HCT116 (cell line): ENCODE data around the gene USH1G. TPM values are rescaled to one million over a fixed set of nuclear protein-coding genes. Genes with fewer than 3 reads are reported as not detected.

Experiments
- ATAC-seq: fragments of 200-7000 bp; cut with Tn5 transposase; 2 replicates; pipeline ENCODE4 v1.9.1; 2020; ENCODE audit warnings: mild to moderate bottlenecking, moderate library complexity
- BruUV-seq: library from RNA; stranded (reverse); fragments of 400-500 nt; replicated peaks from 2 replicates; lab custom pipeline; 2021; lab: Mats Ljungman, UMichigan
- CTCF ChIA-PET: fragments of 300-600 bp; sonication (Branson Sonifier 250); formaldehyde crosslinking; loops from one replicate; lab custom pipeline; 2021; ENCODE audit warnings: antibody characterized with exemption; lab: Charles Lee
- POLR2A ChIA-PET: fragments of 300-600, 350-600 bp; sonication (Branson Sonifier 250); formaldehyde crosslinking; loops from one replicate; lab custom pipeline; 2021; ENCODE audit warnings: antibody characterized with exemption; lab: Charles Lee
- RAD21 ChIA-PET, 2 experiments: fragments of 300-600 bp; sonication (Branson Sonifier 250); formaldehyde crosslinking; loops; one replicate each; lab custom pipeline; 2023; ENCODE audit warnings: low total read pairs in 2 of 2; ENCODE audit not compliant: uncharacterized antibody in 2 of 2, unreplicated experiment in 2 of 2, low non-redundant PET in 1 of 2; lab: Charles Lee
- DNase-seq: peaks from one replicate; pipeline ENCODE4 v3.0.0-alpha.2; 2010; ENCODE audit warnings: low read depth, low spot score
- H2AFZ ChIP-seq: fragments of 200-600 bp; shearing (Covaris generic), sonication (generic); 2 replicates; pipeline ENCODE4 v1.6.1; 2017; ENCODE audit warnings: low read depth, mixed run types, mixed read lengths, antibody characterized with exemption, low read length; ENCODE audit not compliant: poor library complexity, severe bottlenecking
- H3K27ac ChIP-seq: 2 replicates; pipeline ENCODE4 v1.5.1; 2012; ENCODE audit warnings: low read depth, low read length
- H3K27me3 ChIP-seq: fragments of 200-600 bp; sonication (generic); 2 replicates; pipeline ENCODE4 v1.6.1; 2016; ENCODE audit warnings: mixed run types, low read length, mixed read lengths; ENCODE audit not compliant: insufficient read depth
- H3K36me3 ChIP-seq, 2 experiments: fragments of 200-500 bp in 1 of 2; fragments of 200-600 bp in 1 of 2; sonication (Bioruptor generic) in 1 of 2; sonication (generic) in 1 of 2; 2 replicates each; pipeline versions ENCODE4 v1.5.1 to v1.6.1; 2014 to 2016; ENCODE audit warnings: low read length in 2 of 2, inconsistent platforms in 1 of 2, mixed read lengths in 1 of 2, mixed run types in 1 of 2; ENCODE audit not compliant: insufficient read depth in 2 of 2, control insufficient read depth in 1 of 2
- H3K4me1 ChIP-seq, 2 experiments: fragments of 200-600 bp in 1 of 2; sonication (generic) in 1 of 2; 2 replicates each; pipeline versions ENCODE4 v1.5.1 to v1.6.1; 2012 to 2017; ENCODE audit warnings: low read length in 2 of 2, inconsistent platforms in 1 of 2, mild to moderate bottlenecking in 1 of 2, mixed read lengths in 1 of 2, mixed run types in 1 of 2, moderate library complexity in 1 of 2; ENCODE audit not compliant: insufficient read depth in 2 of 2, control insufficient read depth in 1 of 2
- H3K4me2 ChIP-seq: fragments of 200-600 bp; sonication (generic); 2 replicates; pipeline ENCODE4 v1.6.1; 2017; ENCODE audit warnings: mixed run types, low read length, mixed read lengths
- H3K4me3 ChIP-seq, 2 experiments: fragments of 200-600 bp in 1 of 2; sonication (generic) in 1 of 2; replicated peaks in 1 of 2; 2 replicates each; pipeline ENCODE4 v1.5.1; 2011 to 2016; ENCODE audit warnings: low read length in 2 of 2, control low read depth in 1 of 2, low read depth in 1 of 2, mild to moderate bottlenecking in 1 of 2, mixed read lengths in 1 of 2, mixed run types in 1 of 2
- H3K79me2 ChIP-seq: fragments of 200-600 bp; sonication (generic); 2 replicates; pipeline ENCODE4 v1.6.1; 2017; ENCODE audit warnings: mild to moderate bottlenecking, mixed run types, low read length, moderate library complexity, mixed read lengths; ENCODE audit not compliant: insufficient read depth
- H3K9ac ChIP-seq: fragments of 200-600 bp; sonication (generic); 2 replicates; pipeline ENCODE4 v1.6.1; 2016; ENCODE audit warnings: low read length, mixed read lengths
- H3K9me2 ChIP-seq: fragments of 200-600 bp; sonication (generic), shearing (Covaris generic); 2 replicates; pipeline ENCODE4 v1.6.1; 2017; ENCODE audit warnings: mixed run types, mild to moderate bottlenecking, moderate library complexity; ENCODE audit not compliant: insufficient read depth
- H3K9me3 ChIP-seq, 2 experiments: fragments of 200-500 bp in 1 of 2; fragments of 200-600 bp in 1 of 2; sonication (Bioruptor generic) in 1 of 2; sonication (generic) in 1 of 2; 2 replicates each; pipeline ENCODE4 v1.6.1; 2014 to 2017; ENCODE audit warnings: low read length in 2 of 2, mixed read lengths in 2 of 2, inconsistent platforms in 1 of 2, low read depth in 1 of 2, mild to moderate bottlenecking in 1 of 2, mixed run types in 1 of 2, moderate library complexity in 1 of 2; ENCODE audit not compliant: control insufficient read depth in 1 of 2, insufficient read depth in 1 of 2
- H4K20me1 ChIP-seq: fragments of 200-600 bp; sonication (generic), shearing (Covaris generic); 2 replicates; pipeline ENCODE4 v1.6.1; 2017; ENCODE audit warnings: mixed run types, mild to moderate bottlenecking, moderate library complexity; ENCODE audit not compliant: insufficient read depth
- ATF3 ChIP-seq: IDR thresholded peaks from 2 replicates; pipeline ENCODE4 v1.6.1; 2012
- CEBPB ChIP-seq: IDR thresholded peaks from 2 replicates; pipeline ENCODE4 v1.6.1; 2012; ENCODE audit warnings: low read depth
- MAX ChIP-seq: IDR thresholded peaks from 2 replicates; pipeline ENCODE4 v1.6.1; 2012
- POLR2AphosphoS5 ChIP-seq: IDR thresholded peaks from 2 replicates; pipeline ENCODE4 v1.6.1; 2011; ENCODE audit warnings: mild to moderate bottlenecking, low read depth, low read length, moderate library complexity
- TCF7L2 ChIP-seq: IDR thresholded peaks from 2 replicates; pipeline ENCODE4 v1.7.0; 2011; ENCODE audit warnings: borderline replicate concordance, inconsistent platforms; ENCODE audit not compliant: insufficient read depth, insufficient read length; ENCODE audit errors: extremely low read depth
- YY1 ChIP-seq: IDR thresholded peaks from 2 replicates; pipeline ENCODE4 v1.6.1; 2011; ENCODE audit warnings: low read length, low read depth, moderate library complexity, mild to moderate bottlenecking; ENCODE audit not compliant: insufficient replicate concordance; ENCODE audit errors: extremely low read depth
- intact Hi-C: fragments of 100-400 bp; cut with micrococcal nuclease; formaldehyde crosslinking; loops from 2 replicates; pipeline ENCODE4 v1.10.0; 2022
- total RNA-seq: library from RNA; stranded (reverse); gene quantifications from one replicate; pipeline ENCODE4 v1.2.1, GENCODE V29; 2021; ENCODE audit not compliant: unreplicated experiment

Gene USH1G
- total RNA-seq, 1 experiment from 2014 or later: 3.1 TPM

GRCh38 chr17:74893936-74894671 is 29.0 kb downstream of the USH1G start:
- Histone ChIP-seq H3K9me3 (no peaks in the 10 kb centered on the region), H4K20me1 (no peaks in the 10 kb centered on the region), H3K4me3 (no peak overlapping the region), H3K9ac (no peak overlapping the region), H3K4me1 (no peaks in the 10 kb centered on the region), H3K27me3 (peaks cover 6% of the 10 kb centered on the region; the same call in 1 of the 2 replicates), H3K27ac (no peak overlapping the region), H3K79me2 (no peaks in the 10 kb centered on the region), H3K9me2 (no peaks in the 10 kb centered on the region), H3K36me3 (no peaks in the 10 kb centered on the region), H3K4me2 (no peak overlapping the region), H2AFZ (no peak overlapping the region)
- BruUV-seq: no TSS peak
- RAD21 ChIA-PET: no interaction called here
- ATAC-seq: no peak
- CTCF ChIA-PET: interaction anchor here (1.5 kb wide), 1 partner anchor 21 kb away, joined by 3 read pairs; the partner anchor contains the start of gene FDXR
- POLR2A ChIA-PET: interaction anchor here (1.0 to 2.2 kb wide), 3 partner anchors 12 to 21 kb away, joined by 3 to 10 read pairs (median 7); partner anchors contain the start of gene FDXR
- intact Hi-C loops: no loop called here
- no peak for DNase-seq
- TF ChIP-seq POLR2AphosphoS5 (no peak), YY1 (no peak)

DNA sequence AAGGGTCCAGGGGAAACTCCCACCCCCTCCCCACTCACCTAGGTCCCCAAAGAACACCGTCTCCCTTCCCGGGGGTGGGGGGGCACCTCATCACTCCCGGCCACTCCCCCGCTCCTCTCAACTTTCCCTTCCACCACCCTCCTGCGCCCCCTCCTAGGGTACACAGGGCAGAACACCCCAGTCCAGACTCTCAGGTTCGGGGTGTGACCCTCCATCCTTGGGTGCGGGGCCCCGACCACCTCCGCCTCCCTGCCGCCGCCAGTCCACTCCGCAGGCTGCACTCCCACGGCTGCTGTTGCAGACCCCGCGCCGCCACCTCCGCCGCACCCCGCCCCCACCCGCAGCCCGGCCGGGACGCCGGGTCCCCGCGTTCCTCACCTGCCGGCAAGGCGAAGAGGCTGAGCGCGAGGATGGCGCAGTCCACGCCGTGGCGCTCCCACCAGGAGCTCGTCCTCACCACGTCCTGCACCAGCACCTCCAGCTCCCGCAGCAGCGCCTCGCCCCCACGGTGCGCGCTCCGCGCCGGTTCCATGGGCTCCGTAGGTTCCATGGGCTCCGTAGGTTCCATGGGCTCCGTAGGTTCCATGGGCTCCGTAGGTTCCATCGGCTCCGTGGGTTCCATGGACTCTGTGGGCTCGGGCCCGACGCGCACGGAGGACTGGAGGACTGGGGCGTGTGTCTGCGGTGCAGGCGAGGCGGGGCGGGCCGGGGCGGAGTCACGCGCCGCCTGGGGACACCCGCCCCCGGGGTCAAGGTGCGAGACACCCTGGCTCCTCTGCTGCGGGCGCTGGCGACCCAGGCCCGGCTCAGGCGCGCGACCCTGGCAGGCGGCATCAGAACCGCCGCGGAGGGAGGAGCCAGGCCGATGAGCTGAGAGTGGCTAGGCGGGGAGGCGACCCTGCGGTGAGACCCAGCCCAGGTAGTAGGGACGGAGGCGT is 29.8 kb downstream of the USH1G start, which contains the start of gene FADS6:
FADS6 (minus strand) TSS at position 660 of the 938 bp plus-strand sequence; CDS start at position 622, 38 bp downstream.
- intact Hi-C loops: no loop called here
- Histone ChIP-seq H3K27me3 (peaks cover 6% of the 10 kb centered on the region; the same call in 1 of the 2 replicates), H3K4me1 (no peaks in the 10 kb centered on the region), H3K79me2 (no peaks in the 10 kb centered on the region), H3K9ac (no peak within 1 kb of the TSS), H3K9me2 (no peaks in the 10 kb centered on the region), H3K27ac (no peak within 1 kb of the TSS; the same call in 1 of the 2 replicates), H2AFZ (no peak within 1 kb of the TSS), H3K9me3 (no peaks in the 10 kb centered on the region), H3K4me2 (no peak within 1 kb of the TSS), H4K20me1 (no peaks in the 10 kb centered on the region), H3K36me3 (no peaks in the 10 kb centered on the region), H3K4me3 (no peak within 1 kb of the TSS)
- POLR2A ChIA-PET: interaction anchor here (1.0 kb wide), 1 partner anchor 20 kb away, joined by 3 read pairs; the partner anchor contains the start of gene FDXR
- BruUV-seq: no TSS peak
- TF ChIP-seq ATF3 (no peak), TCF7L2 (no peak), MAX (no peak), CEBPB (no peak)
- DNase-seq: no peak
- RAD21 ChIA-PET: no interaction called here
- CTCF ChIA-PET: interaction anchor here (1.5 kb wide), 1 partner anchor 20 kb away, joined by 3 read pairs; the partner anchor contains the start of gene FDXR
- ATAC-seq: no peak
